ENCODE data around the gene ITGB2.

The ITGB2 gene

DNA sequence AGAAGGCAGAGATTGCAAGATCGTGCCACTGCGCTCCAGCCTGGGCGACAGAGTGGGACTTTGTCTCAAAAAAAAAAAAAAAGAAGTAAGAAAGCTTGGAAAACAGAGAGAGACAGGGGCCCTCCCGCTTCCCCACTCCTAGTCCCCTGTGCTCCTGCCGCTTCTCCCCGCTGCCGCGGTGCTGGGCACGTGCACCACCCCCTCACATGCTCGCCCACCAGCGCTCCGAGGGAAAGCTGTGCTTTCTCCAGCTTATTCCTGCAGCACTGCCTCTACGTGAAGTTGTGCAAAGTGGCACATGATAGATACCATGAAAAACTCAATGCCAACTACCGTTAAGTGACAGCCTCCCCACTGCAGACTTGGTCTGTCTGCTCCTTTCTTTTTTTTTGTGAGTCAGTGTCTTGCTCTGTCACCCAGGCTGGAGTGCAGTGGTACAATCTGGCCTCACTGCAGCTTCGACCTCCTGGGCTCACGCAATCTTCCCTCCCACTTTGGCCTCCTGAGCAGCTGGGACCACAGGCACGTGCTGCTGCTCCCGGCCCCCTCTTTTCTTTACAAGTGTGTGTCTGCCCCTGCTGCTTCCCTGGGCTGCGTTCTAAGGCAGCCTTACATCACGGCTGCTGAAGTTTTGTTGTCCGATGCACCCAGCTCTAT is 34.6 kb upstream of the ITGB2 start:
- DNase-seq: no peak

DNA sequence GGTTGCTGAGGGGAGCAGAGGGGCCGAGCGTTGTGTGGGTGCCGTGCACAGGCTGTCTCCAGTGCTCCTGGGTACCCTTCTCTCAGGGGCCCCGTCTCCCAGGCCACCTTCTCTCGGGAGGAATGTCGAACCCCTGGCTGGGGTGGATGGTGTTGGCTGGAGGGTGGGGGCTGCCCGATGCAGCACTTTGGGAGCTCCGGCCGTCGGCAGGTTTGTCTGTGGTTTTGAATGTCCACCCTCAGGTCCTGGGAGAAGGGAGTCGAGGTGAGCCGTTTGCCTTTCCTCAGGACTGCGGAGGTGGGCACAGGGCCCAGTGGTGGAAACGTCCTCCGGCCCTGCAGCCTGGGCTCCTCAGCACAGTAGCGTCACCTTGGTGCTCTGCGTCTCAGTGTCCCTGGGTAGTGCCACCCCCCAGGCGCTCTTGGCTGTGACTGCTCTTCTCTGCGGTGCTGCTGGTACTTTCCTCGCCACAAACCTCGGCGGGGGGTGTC is 33.6 kb upstream of the ITGB2 start:
- DNase-seq: no peak

DNA sequence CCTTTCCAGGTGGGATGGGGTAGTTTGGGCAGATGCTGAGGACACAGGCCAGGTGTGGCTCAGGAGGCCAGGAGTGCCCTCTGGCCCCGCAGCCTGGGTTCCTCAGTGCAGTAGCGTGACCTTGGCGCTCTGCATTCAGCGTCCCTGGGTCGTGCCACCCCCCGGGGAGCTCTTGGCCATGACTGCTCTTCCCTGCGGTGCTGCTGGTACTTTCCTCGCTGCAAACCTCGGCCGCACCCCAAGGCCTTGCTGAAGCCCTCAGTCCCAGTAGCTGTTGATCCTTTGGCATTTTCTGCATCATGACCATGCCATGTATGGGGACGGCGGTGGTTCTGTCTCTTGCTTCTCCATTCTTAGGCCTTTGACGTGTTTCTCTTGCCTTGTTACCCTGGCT is 32.9 kb upstream of the ITGB2 start:
- no peak for DNase-seq

DNA sequence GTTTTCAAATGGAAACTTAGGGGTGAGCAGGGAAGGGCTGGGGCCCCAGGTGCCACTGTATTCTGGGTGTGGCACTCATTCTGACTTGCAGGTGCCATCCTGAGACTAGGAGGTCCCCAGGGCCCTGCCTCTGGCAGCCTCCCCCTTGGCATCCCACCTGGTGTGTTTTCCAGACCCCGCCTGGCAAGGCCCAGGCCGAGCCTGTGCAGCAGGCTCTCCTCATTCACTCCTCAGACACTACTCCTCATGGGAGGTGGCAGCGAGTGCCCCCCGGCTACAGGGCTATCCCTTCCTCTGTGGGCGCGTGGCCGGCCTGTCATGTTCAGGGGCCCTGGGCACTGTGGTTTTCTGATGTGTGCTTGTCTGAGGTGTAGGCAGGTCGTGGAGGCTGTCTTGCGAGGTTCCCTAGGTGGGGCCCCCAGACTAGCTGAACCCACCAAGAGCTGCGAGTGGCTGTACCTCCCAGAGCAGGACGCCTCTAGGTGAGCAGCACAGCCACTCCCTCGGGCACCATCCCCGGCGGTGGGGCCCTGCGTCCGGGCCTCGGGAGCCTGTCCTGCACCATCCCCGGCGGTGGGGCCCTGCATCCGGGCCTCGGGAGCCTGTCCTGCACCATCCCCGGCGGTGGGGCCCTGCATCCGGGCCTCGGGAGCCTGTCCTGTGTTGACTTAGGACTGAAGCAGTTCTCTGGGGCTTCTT is 32.4 kb upstream of the ITGB2 start:
- DNase-seq: no peak

DNA sequence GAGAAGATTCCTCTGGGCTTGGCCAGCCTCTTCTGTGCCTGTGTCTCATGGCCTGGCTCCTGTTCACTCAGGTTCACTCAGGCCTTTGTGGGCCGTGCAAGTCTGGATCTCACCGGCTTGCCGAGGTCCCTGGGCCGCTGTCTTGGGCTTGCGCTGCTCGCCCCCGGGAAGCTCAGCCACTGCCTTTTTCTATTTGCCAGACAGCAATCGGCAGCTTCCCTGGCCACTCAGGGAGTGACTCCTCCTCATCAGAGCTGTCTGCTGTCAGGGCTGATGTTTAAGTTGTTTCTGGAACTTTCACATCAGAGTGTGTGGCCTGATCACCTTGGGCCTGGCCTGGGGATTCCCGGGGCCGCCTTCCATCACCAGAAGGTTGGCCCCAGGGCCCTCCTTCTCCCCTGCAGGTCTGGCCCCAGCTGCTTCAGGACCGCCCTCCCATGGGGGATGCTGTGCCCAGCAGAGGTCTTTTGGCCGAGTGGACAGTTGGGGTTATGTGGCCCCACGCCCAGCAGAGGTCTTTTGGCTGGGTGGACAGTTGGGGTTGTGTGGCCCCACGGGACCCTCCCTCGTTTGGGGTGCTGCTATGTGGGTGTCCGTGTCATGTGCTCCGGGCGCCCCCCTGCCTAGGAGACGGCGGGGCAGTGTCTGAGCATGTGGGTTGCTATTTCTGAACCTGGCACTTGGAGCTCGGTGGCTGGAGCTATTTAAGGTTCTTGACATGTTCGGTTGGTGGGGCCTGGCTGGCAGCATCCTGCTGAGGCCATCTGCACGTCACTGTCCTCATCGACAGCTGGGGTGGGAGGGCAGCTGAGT is 31.6 kb upstream of the ITGB2 start:
- DNase-seq: no peak

DNA sequence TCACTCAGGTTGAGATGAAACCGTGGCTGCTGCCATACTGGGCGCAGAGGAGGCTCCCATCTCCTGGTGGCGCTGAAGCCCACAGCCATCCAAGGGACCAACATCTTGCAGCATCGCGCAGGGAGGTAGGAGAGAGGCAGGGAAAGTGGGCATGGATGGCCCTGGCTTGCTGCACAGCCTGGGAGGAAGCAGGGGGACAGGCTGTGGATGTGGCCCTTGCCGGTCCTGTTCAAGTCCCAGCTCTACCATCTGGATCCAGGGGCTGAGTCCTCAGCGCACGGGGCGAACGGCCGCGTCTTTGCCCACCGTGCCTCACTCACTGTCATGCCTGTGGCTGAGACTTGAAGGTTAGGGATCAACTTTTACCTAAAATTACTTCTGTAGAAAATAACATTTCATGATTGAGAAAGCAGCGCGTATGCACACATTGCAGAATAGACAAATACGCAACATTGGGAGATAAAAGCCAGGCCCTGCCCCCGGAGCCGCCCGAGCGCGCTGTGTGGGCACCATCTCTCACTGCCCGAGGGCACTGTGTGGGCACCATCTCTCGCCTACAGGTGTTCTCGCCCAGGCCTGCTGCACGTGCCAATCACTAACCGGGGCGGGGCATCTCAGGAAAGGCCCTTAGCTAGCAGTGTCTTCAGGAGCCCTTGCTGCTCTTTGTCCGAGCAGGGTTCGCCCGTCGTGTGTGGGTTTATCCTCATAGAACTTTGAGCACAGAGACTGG is 30.7 kb upstream of the ITGB2 start:
- DNase-seq: no peak

DNA sequence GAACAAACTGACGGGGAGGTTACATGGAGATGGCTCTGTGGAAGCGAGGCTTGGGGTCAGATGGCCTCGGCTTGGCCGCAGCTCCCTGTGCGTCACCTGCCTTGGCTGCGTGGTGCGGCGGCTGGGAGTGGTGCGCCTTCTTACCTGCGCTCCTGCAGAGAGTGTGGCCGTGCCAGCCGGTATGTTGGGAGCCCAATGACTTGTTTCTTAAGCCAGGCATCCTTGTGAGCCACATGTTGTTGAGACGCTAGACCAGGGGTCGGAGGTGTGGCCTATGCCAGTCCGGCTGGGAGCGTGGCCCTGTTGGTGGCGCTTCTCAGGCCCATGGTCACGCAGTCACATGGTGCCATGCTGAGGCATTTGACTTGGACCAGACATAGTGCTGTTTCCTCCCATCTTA is 29.7 kb upstream of the ITGB2 start:
- no peak for DNase-seq

DNA sequence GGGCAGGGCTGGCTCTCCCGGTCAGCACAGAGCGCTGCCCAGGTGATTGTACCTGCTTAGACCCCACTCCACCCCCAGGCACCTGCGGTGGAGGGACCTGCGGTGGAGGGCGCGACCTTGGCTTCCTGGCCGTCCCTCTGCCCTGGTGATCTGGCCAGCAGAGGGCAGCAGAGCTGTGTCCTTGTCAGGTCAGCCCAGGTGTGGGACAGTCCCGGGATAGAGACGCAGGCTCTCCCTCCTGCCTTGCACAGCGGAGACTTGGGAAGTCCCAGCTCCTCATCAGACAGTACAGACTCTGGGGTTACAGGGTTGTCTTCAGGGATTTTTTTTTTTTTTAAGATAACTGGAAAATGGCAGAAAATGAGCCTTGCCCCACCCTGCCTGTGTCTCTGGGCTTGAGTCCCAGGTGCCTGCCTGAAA is 29.1 kb upstream of the ITGB2 start:
- peak; percentile 40 to 62 for DNase-seq

DNA sequence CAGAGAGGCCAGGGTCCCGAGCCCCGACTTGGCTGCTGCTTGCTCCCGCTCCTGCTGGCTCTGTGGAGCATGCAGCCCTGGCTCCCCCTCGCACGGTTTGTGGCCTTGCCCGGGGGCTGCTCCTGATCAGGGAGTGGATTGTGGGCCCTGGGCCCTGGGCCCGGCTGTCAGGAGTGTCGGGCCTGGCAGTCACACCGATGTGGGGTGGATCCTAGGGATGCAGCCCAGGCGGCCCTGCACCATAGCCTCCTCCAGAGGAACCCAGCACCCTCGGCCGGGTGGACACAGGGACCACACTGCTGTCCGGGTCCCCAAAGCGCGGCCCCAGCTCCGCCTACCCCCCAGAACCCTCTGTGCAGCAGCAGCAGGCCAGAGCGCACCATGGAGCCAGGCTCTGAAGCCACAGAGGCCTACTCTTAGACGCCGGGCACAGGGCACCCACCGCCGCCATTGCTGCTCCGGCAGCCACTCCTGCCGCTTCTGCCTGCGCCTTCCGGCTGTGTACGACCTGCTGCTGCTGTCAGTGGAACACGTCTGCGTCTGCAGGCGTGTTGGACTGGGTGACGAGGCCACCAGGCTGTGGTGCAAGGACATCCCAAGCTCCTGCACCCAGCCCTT is 28.6 kb upstream of the ITGB2 start:
- no peak for DNase-seq

DNA sequence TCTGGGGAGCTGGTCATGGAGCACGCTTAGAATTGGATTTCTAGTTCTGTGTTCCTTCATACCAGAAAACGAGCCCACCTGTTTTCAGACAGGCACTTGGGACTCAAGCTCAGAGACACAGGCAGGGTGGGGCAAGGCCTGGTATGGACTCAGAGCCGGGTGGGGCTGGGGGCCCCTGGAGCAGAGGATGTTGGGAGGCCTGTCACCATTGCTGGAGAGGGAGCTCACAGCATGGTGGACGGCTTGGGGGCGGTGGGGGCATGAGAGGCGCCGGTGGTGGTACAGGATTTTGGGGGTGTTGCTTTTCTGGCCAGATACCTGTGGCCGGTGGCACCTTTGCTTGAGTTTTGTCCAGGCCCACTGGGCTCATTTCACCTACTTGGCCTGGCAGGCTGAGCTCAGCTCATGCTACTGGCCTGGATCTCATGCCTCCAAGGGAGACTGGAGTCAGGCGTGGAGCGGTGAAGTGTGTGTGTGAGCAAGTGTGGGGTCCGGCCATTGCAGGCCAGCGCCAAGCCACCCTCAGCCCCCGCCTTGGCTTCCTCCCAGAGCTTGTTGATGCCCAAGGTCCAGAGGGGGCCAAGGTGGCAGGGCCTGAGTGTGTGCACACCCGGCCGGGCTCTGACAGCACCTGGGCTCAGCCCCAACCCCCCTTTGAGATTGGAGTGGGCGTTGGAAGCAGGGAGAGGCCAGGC is 27.9 kb upstream of the ITGB2 start:
- no peak for DNase-seq

DNA sequence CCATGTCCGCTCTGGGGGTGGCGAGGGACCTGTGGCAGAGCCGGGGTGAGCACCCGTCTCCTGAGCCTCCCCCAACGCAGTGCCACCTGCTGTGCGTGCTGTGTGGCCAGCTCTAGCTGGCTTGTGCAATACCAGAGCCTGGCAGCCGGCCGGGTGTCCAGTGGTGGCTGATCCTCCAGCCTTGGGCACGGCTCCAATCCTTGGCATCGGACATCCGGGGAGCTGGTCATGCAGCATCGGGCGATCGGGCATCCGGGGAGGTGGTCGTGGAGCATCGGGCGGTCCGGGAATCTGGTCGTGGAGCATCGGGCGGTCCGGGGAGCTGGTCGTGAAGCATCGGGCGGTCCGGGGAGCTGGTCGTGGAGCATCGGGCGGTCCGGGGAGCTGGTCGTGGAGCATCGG is 27.2 kb upstream of the ITGB2 start:
- no peak for DNase-seq

DNA sequence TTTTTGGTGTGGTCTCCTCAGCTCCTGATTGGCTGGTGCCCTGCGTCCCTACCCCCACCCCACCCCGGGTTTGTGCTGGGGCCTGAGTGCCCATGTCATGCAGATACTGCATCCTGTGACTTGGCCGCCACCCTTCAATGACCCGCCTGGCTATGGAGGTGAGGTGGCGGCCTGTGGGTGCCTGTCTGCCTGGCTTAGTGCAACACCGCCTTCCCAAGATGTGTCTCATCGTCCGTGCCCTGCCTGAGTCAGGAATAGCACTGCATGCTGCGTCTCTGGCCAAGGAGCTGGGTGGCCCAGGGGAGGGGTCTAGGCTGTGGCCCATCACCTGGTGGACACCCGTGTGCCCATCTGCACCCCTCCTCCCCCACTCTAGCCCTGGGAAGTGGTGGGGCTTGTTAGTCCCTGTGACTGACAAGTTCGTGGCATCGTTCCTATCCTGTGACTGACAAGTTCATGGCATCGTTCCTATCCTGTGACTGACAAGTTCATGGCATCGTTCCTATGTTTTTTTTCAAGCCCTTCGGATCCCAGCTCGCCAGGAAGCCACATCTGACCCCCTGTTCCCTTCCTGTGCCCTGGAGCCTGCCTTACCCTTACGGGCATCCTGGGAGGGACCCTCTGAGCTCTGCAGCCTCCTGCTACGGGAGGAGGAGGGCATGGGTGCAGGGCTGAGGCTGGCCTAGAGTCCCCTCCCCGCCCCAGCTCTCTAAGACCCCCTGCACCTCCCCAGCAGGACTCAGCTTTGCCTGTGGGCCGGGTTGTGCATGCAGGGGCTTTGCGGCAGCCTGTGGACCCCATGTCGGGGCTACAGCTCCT is 26.6 kb upstream of the ITGB2 start:
- DNase-seq: no peak

DNA sequence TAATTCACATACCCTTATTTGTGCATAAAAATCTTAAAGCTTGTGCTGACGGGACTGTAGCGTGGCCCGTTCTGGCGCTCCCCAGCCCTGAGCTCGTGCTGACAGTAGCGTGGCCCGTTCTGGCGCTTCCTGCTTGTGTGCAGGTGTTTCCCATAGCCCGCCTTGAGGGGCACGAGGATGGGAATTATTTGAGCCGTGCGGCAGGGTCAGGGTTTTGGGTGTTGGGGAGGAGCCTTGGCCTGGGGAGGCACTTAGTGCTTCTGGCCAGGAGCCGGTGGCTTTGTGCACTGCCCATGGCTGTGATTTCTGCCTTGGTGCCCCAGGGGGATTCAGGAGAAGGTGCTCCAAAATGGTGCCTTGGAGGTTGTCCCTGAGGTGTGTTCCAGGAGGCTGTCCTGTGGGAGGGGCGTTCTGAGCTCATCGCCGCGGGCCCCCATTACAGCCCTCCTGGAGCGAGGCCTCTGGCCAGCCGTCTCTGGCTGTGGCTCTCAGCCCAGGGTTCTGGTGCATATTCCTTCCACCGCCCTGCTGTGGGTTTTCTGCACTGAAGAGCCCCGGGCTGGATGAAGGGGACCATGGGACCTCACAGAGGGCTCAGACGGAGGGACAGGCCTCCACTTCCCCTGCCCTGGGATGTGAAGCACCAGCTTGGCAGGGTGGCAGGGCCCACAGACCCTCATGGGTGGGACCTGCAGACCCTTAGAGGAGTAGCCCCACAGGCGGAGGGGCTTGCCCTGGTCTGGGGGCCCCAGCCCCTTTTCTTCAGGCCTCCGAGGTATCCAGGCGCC is 25.7 kb upstream of the ITGB2 start:
- no peak for DNase-seq

DNA sequence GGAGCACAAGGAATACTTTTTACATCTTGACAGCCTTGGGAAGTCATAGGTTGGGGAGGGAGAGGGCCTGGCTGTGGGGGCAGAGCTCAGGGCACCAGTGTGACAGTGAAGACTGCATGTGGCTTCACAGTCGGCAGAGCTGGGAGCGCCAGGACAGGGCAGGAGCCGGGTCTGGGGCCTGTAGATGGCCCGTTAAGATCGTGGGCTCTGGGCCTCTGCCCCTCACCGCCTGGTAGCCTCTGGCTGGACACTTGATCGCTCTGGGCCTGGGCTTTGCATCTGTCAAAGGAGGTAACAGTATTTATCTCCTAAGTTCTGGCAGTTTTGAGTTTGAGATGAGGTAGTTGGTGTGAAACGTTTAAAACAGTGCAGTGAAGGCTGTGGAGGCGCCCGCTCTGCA is 23.9 kb upstream of the ITGB2 start:
- no peak for DNase-seq

DNA sequence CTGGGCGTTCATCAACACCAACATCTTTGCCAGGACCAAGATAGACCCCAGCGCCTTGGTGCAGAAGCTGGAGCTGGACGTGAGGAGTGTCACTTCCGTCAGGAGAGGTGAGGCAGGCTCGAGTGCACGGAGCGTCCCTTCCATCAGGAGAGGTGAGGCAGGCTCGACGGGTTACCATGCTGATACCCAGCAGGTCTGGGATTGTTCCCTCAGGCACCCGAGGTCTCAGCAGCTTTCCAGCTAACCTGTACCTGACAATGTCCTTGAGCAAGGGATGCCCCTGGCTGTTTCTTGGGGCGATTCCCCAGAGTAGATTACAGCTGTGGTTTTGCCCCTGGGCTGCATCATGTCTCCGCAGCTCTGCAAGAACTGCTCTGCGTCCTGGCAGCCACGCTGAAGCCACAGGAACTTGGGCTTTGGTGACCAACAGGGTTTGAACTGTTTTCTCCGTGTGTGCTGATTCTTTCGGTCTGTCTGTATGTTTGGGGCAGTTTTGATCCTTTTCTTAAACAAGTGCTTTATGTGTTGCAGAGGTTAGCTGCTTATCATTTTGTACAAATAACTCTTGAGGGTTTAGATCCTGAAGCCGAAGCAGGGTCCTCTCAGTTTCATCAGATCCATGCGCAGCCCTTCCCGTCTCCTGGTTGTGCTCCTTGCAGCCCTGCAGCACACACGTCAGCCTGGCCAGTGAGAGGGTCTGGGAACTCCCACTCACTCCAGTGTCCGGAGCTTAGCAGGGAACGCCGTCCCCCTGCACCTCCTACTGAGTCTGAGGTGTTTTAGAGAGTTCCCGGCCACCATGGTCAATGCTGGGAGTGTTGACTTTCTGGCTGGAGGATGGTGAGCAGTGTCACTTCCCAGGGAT is 23.2 kb upstream of the ITGB2 start:
- DNase-seq: no peak

DNA sequence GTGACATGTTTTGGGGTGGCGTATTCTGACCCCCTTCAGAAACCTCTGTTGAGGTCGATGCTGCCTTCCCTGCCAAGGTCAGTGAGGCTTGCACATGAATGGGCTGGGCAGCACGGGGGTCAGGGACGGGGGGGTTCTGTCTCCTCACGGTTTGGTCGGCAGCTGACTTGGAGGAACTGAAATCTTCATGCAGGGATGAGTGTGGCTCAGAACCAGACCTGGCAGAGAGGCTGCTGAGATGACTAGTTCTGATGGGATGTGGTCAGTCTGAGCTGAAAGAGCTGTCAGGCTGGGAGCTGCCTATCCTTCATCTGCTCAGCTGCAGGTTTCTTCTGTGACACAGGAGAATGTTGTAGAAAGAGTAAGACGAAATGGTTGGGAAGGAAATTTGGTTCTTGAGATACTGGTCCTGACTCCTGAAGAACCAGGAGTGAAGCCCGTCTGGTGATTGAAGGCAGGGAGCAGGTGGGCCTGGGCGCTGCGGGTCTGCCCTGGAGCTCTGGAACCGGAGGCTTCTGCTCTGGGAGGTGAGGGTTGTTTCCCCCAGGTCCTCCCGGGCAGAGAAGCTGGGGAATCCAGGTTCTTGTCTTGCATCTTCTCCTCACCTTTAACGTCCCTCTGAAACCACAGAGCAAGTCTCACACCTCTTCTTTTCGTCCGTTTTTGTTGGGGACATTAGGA is 22.4 kb upstream of the ITGB2 start:
- DNase-seq: no peak

DNA sequence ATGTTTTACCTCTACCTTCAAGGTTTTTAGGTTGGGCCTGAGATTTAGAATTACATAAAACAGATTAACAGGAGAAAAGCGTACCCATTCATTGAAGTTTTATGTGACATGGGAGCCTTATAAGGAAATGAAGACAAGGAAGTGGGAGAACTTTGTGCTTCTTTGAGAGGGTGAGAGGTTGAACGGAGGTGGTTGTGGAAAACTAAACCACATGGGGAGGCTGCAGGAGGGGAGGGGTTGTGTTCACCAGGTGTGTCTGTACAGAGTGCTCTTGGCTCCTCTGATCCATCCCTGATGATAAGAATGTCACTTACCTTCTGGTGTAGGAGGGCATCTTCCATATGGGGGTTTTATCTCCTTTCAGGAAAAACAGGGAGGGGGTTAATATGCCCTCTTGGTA is 21.9 kb upstream of the ITGB2 start:
- DNase-seq: no peak

DNA sequence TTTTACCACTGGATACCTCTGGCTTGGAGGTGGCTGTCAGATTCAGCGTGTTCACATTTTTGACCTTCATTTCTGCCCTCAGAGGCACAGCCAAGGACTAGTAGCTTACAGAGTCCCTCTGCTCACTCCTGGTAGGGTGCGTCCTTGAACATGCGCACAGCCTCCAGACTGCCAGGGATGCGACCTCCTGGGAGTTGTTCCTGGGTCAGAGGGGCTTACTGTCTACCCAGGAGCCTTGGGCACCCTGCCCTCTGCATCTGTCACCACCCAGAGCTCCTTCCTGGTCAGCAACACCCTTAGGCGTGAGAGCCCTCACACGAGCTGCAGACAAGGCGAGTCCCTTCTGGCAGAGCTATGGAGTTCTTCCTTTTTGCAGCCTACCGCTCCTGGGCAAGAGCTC is 20.9 kb upstream of the ITGB2 start:
- DNase-seq: no peak

All from inflammatory macrophage (primary cell).